ENCODE measurements around the gene MTERF1.

The MTERF1 gene

GRCh38 chr7:91835091-91835825 is 45.2 kb downstream of the MTERF1 start:
- Histone ChIP-seq H3K4me1 (no peaks in the 10 kb centered on the region), H4K20me1 (no peaks in the 10 kb centered on the region), H3K27me3 (no peaks in the 10 kb centered on the region), H3K36me3 (no peaks in the 10 kb centered on the region), H3K9ac (no peak overlapping the region), H3K4me3 (no peak overlapping the region), H3K9me3 (no peaks in the 10 kb centered on the region), H3K4me2 (no peak overlapping the region), H3K27ac (no peak overlapping the region)
- no peak for TF ChIP-seq Cebpa-rat (IDR thresholded peaks at IDR 0.05)

- Histone ChIP-seq H3K4me3 (no peak overlapping the region), H3K9ac (no peak overlapping the region), H4K20me1 (no peaks in the 10 kb centered on the region), H3K4me1 (no peaks in the 10 kb centered on the region), H3K36me3 (no peaks in the 10 kb centered on the region), H3K4me2 (no peak overlapping the region), H3K27me3 (no peaks in the 10 kb centered on the region), H3K9me3 (no peaks in the 10 kb centered on the region), H3K27ac (no peak overlapping the region)
- TF ChIP-seq Cebpa-rat (IDR thresholded peaks at IDR 0.05) = no peak
Observed at GRCh38 chr7:91832493-91833045, 47.9 kb downstream of the MTERF1 start.

- no peak overlapping the region for H3K9ac ChIP-seq
- no peaks in the 10 kb centered on the region for H4K20me1 ChIP-seq
- H3K4me1 ChIP-seq = no peaks in the 10 kb centered on the region
- H3K4me2 ChIP-seq = no peak overlapping the region
- no peak overlapping the region for H3K27ac ChIP-seq
- no peaks in the 10 kb centered on the region for H3K9me3 ChIP-seq
- H3K27me3 ChIP-seq = no peaks in the 10 kb centered on the region
- no peak overlapping the region for H3K4me3 ChIP-seq
- H3K36me3 ChIP-seq = no peaks in the 10 kb centered on the region
- no peak for TF ChIP-seq Cebpa-rat (IDR thresholded peaks at IDR 0.05)
Observed at GRCh38 chr7:91827169-91827568, 53.3 kb downstream of the MTERF1 start.

GRCh38 chr7:91826377-91826776 is 54.1 kb downstream of the MTERF1 start:
- no peak overlapping the region for H3K4me3 ChIP-seq
- H4K20me1 ChIP-seq = no peaks in the 10 kb centered on the region
- H3K27ac ChIP-seq = no peak overlapping the region
- no peak for TF ChIP-seq Cebpa-rat (IDR thresholded peaks at IDR 0.05)
- no peaks in the 10 kb centered on the region for H3K36me3 ChIP-seq
- H3K4me2 ChIP-seq = no peak overlapping the region
- no peaks in the 10 kb centered on the region for H3K9me3 ChIP-seq
- no peaks in the 10 kb centered on the region for H3K4me1 ChIP-seq
- no peaks in the 10 kb centered on the region for H3K27me3 ChIP-seq
- H3K9ac ChIP-seq = no peak overlapping the region

GRCh38 chr7:91824201-91824600 is 56.3 kb downstream of the MTERF1 start:
- Histone ChIP-seq H3K27me3 (no peaks in the 10 kb centered on the region), H4K20me1 (no peaks in the 10 kb centered on the region), H3K9me3 (no peaks in the 10 kb centered on the region), H3K4me1 (no peaks in the 10 kb centered on the region), H3K36me3 (no peaks in the 10 kb centered on the region), H3K4me2 (no peak overlapping the region), H3K27ac (no peak overlapping the region), H3K9ac (no peak overlapping the region), H3K4me3 (no peak overlapping the region)
- TF ChIP-seq Cebpa-rat (IDR thresholded peaks at IDR 0.05) = no peak

All from BLaER1 (cell line).